22Rv1 (cell line): ENCODE data around the gene EID3.

Experiments used
- CTCF ChIP-seq: fragments of 450-650 bp; IDR thresholded peaks from 2 replicates; pipeline ENCODE4 v1.5.1; 2017; ENCODE audit warnings: mild to moderate bottlenecking
- ZFX ChIP-seq: fragments of 450-650 bp; IDR thresholded peaks from 2 replicates; pipeline ENCODE4 v1.6.1; 2017; ENCODE audit warnings: antibody characterized with exemption, borderline replicate concordance

- TF ChIP-seq CTCF: no peak
- no peak for TF ChIP-seq ZFX
These were observed 39.8 kb upstream of the EID3 start for GRCh38 chr12:104263580-104264358.
